HG03354 (cell line): ENCODE data around the gene GNPAT.

ENCODE experiments used
- ATAC-seq: cut with Tn5 transposase; IDR thresholded peaks from one replicate; pipeline ENCODE4 v1.9.1; 2021; ENCODE audit warnings: mild to moderate bottlenecking; ENCODE audit not compliant: unreplicated experiment, poor library complexity, severe bottlenecking

The GNPAT gene

GRCh38 chr1:231236938-231237337 is 4.1 kb upstream of the GNPAT start:
- no peak for ATAC-seq

DNA sequence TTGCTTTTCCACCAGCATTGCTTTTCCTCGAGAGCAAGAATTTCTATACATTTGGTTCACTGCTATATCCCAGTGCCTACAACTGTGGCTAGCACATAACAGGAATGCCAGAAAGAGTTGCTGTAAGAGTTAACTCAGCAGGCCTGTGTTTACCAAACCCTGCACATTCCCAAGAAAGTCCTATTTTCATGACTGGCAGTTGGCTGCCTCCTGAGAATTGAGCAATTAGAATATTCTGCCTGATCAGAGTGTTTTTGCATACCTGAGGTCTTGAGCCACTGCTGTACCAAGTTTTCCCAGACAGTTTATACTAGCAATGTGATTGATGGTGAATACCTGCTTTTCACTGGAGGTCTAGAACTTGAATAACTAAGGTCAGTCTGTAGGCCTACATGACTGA is 2.7 kb upstream of the GNPAT start:
- ATAC-seq, result no peak

- ATAC-seq, result peak; percentile 11
These were observed 505 bp upstream of the GNPAT start for GRCh38 chr1:231240531-231240882.

DNA sequence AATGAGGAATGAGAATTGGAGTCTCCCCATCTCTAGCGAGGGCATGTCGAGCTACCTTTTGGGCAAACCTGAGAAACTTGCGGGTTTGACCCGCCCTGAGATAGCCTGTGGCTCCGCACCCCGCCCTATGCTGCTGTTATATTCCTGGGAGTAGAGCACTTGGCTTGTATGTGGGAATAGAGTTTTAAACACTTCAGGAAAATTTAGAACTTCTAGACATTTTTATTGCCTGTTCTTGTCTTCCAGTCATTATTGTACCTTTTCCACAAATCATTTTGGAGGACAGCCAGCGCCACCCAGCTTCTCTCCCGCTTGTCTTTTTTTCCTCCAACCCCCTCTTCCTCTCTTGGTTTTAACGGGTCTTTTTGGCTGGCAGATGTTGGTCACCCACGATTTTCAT is 738 bp downstream of the GNPAT start:
- no peak for ATAC-seq

GRCh38 chr1:231242516-231243198 is 1.6 kb downstream of the GNPAT start:
- no peak for ATAC-seq

DNA sequence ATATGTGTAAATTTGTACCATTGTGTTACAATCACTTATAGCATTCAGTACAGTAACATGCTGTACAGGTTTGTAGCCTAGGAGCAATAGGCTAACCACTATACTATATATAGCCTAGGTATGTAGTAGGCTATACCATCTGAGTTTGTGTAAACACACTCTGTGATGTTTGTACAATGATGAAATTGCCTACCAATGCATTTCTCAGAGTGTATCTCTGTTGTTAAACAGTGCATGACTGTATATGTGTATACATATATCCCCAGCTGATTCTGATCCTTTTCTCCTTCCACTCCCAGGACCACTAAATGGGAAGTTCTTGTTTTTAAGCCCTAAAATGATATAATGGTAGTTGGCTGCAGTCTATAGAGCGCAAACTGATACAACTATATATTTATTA is 7.8 kb downstream of the GNPAT start:
- ATAC-seq, result no peak

DNA sequence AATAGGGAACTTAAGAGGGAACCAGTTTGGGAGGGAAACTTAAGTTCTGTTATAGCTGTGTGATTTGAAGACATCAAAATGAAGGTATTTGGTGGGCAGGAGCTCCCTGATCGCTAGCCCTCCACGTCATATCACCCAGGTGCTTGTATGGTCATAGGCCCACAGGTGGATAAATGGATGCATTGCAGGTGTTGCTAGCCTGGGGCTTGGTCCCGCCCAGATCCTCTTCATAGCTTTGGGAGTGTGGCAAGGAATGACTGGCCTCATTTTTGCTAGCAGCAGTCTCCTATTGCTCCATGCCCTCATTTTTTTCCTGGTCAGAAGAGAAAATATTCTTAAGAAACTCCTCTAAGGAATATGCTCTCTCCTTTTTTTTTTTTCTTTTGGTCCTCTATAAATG is 11.3 kb downstream of the GNPAT start:
- no peak for ATAC-seq

GRCh38 chr1:231260351-231260750 is 19.3 kb downstream of the GNPAT start:
- ATAC-seq, result no peak

DNA sequence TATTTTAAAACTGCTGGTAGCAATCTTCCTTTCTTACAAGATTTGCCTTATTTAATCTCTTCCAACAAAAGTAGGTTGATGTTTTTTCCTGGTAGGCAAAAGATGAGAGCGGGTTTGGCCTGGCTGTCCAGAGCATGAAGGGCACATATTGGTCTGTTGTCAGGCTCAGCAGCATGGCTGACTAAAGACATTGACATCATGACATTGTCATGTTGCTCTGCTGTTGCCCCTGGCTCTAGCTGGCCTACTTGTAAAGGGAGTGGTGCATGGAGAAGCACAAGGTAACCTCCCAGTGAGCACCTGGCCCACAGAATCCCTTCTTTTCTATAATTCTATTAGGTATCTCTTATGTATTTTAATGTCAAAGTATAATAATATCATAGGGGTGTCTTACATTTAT is 23.6 kb downstream of the GNPAT start:
- ATAC-seq, result no peak

DNA sequence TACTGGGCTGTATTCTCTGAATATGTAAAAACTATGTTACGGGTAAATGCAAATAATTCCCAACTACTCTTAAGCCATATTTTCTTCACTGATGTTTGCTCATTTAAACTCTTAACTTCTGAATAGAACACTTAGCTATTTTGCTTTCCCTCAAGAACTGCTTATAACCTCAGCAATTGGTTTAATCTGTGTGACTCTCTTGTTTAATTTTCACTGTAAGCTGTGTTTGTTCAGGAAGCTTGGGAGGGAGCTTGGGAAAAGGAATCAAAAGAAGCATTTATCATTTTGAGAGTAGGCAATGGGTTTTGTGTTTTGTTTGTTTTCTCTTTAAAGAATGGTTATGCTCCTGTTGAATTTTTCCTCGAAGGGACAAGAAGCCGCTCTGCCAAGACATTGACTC is 24.4 kb downstream of the GNPAT start:
- ATAC-seq, result no peak

DNA sequence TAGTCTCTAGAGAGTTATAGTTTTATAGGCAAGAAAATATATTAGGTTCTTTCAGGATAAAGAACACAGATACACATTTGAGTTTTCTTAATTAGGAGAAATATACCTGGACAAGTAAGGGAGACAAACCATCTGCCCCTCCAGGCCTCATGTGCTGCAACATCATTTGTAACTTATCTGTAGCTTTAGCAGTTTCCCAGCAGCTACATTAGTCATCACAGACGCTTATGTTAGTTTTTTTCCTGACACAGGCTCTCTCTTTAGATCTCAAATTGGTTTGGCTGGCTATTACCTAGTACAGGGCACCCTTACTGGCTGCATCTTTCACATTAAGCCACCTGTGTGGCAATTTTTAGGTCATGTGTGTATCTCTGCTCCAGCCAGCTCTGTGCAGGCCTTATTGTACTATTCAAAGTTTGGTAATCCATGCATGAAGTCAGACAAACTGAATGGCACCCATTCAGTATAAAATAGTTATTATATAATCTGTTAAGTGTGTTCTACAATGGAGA is 25.9 kb downstream of the GNPAT start:
- no peak for ATAC-seq

DNA sequence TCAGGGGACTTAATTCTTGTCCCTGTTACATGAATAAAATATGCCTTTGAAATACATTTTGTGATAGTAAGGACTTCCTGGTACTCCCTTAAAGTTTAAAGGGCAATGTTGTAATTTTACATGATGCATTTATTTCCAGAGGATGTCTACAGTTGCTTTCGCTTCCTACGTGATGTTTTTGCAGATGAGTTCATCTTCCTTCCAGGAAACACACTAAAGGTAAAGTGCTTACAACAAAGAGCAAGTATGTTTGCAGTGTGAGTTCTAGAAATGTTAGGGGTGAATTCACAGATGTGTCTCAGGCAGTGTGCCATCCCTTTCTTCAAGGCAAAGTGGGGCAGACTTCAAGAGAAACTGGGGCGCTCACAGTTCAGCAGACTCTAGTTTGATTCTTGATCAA is 31.2 kb downstream of the GNPAT start:
- no peak for ATAC-seq

DNA sequence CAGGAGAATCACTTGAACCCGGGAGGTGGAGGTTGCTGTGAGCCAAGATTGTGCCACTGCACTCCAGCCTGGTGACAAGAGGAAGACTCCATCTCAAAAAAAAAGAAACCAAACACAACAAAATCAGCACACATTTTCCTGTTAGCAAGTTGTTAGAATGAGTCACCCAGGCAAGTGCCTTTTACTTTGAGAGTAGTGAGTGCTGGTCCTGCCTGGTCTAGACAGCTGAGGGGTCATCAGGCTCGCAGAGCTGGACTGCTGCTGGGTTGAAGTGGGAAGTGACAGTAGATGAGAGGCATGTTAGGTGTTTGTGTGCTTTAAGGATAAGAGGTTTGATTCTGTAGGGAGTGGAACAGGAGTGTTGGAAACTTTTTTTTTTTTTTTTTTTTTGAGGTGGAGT is 31.9 kb downstream of the GNPAT start:
- ATAC-seq, result no peak

DNA sequence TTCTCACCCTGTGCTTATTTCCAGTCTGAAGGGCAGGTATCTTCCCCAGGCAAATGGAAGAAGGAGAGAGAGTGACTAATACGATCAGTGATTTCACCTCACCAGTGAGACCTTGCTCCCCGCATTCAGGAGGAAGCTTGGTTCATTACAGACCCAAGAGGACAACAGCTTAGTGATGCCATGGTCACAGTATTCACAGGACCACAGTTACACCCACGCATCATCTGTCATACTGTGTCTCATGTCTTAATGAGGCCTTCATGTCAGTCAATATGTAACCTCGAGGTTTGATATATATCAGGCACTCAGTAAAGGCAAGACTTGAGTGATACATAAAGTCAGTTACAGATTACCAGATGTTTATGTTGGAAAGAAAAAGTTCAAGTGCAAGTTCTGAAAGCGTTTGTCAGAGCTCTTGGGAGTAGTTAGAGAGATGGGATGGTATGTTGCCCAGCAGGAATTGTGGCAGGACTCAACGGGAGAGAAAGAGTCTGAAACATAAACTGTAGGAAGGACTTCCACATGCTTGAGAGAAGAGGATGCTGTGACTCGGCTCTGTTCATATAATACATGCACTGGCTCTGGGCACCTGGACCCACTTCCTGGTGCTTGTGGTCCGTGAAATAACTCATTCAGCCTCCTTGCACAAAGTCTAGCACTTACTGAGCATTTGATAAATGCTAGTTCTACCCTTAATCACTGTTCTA is 33.3 kb downstream of the GNPAT start:
- ATAC-seq, result no peak

- no peak for ATAC-seq
These were observed 37.2 kb downstream of the GNPAT start for GRCh38 chr1:231278100-231278790.

DNA sequence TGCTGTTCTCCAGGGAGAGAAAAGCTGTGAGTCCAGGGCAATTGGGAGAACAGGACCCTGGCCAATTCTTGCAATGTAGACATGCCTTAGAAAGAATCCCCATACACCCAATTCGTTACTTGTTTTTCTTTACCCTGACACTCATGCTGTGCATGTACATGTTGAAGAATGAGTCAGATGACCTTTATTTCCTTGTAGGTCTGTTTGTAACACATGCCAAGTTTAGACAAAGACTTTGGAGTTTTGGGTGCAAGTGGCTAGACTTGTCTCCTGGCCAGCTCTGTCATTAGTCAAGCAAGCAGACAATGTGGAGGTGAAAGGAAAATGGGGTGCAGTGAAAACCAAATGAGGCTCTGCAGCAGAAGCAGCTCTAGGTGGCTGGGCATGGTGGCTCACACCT is 38.1 kb downstream of the GNPAT start:
- ATAC-seq, result no peak

DNA sequence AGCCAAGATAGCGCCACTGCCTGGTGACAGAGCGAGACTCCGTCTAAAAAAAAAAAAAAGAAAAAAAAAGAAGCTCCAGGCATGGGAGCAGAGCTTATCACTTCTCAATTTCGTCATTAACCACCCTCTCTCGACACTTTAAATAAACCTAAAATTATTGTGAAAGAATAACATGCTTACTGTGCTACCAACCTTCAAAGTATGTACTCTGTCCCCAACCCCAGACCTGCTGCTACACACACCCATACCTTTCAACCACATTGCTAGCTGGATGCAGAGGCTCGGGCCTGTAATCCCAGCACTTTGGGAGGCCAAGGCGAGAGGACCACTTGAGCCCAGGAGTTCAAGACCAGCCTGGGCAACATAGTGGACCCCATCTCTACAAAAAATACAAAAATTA is 38.7 kb downstream of the GNPAT start:
- no peak for ATAC-seq

- ATAC-seq, result no peak
These were observed 43.4 kb downstream of the GNPAT start for GRCh38 chr1:231284441-231284840.

DNA sequence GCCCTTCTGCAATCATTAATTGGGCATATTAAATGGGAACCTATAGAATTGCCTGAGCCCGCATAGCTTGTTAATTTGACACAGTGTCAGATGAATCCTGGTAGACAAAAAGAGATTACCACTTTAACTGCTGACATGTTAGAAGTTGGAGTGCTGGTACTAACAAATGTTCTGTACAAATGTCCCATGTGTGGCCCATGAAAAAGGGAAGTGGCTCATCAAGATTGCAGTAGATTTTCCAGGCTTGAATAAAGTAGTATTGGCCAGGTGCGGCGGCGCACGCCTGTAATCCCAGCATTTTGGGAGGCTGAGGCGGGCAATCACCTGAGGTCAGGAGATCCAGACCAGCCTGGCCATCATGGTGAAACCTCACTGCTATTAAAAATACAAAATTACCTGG is 45.6 kb downstream of the GNPAT start:
- ATAC-seq, result no peak

DNA sequence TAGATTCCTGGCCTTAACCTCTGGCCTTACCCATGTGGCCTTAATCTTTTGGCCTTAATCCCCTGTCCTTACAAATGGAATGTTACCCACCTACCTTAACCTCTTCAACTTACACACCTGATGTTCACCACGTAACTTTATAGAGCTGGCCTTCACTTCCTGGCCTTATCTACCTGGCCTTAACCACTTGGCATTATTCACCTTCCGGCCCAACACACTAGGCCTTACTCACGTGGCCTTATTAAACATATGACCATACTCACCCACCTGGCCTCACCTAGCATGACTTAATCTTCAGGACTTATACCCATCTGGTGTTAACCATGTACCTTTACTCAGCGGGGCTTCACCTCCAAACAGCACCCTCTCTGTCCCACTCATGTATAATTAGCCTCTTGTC is 54.9 kb downstream of the GNPAT start:
- no peak for ATAC-seq

DNA sequence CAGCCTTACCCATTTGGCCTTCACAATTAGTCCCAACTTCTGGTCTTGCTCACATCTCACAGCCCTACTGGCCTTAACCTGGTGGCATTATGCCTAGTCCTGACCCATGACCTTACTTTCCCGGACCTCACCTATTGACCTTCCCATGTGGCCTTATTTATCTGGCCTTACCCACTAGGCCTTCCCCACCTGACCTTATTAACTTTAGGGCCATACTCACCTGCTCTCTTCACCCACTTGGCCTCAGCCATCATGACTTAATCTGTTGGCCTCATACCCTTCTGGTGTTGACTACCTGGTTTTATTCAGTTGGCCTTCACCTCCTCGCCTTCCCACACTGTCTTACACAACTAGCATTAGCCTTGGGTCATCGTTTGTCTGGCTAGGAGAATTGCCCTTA is 61.0 kb downstream of the GNPAT start:
- ATAC-seq, result no peak
